C4-2B (cell line): Measurements from ENCODE around the gene SEC14L3.

Source experiments
- H3K27ac ChIP-seq: fragments of 450-650 bp; 2 replicates; pipeline ENCODE4 v1.5.1; 2017
- CTCF ChIP-seq: fragments of 450-650 bp; conservative IDR thresholded peaks from 2 replicates; pipeline ENCODE4 v1.5.1; 2017; ENCODE audit warnings: mild to moderate bottlenecking
- ZFX ChIP-seq: fragments of 450-650 bp; IDR thresholded peaks from 2 replicates; pipeline ENCODE4 v1.6.1; 2017

Gene SEC14L3

GRCh38 chr22:30444632-30445437 lies 27.0 kb downstream of the SEC14L3 start:
- no peak overlapping the region for H3K27ac ChIP-seq
- TF ChIP-seq CTCF = peak; percentile 91
- no peak for TF ChIP-seq ZFX

GRCh38 chr22:30441088-30441487 lies 30.7 kb downstream of the SEC14L3 start:
- no peak overlapping the region for H3K27ac ChIP-seq
- no peak for TF ChIP-seq CTCF

GRCh38 chr22:30439836-30440235 lies 32.0 kb downstream of the SEC14L3 start:
- H3K27ac ChIP-seq = no peak overlapping the region
- TF ChIP-seq CTCF (no peak), ZFX (no peak)

GRCh38 chr22:30439226-30439625 lies 32.6 kb downstream of the SEC14L3 start:
- no peak overlapping the region for H3K27ac ChIP-seq
- TF ChIP-seq CTCF (no peak), ZFX (no peak)

- TF ChIP-seq ZFX (no peak), CTCF (no peak)
- no peak overlapping the region for H3K27ac ChIP-seq
Observed at GRCh38 chr22:30438559-30438958, 33.3 kb downstream of the SEC14L3 start.

GRCh38 chr22:30436196-30436595 lies 35.6 kb downstream of the SEC14L3 start:
- H3K27ac ChIP-seq = no peak overlapping the region
- TF ChIP-seq ZFX (no peak), CTCF (no peak)

GRCh38 chr22:30435674-30436126 lies 36.1 kb downstream of the SEC14L3 start:
- TF ChIP-seq ZFX (no peak), CTCF (no peak)
- H3K27ac ChIP-seq = no peak overlapping the region
